GM12878 (cell line): ENCODE results near the gene OXCT1. TPM values are rescaled to one million over a fixed set of nuclear protein-coding genes. Genes with fewer than 3 reads are reported as not detected.

ENCODE experiments used
- ATAC-seq: fragments of 200-7000 bp; cut with Tn5 transposase; 3 replicates; pipeline ENCODE4 v1.9.1; 2020; ENCODE audit warnings: mild to moderate bottlenecking, moderate library complexity
- BruUV-seq: library from RNA; stranded (reverse); fragments of 400-500 nt; replicated peaks from 2 replicates; lab custom pipeline; 2021; lab: Mats Ljungman, UMichigan
- CTCF ChIA-PET: fragments of 300-600 bp; sonication (Branson Sonifier 250); formaldehyde crosslinking; extraction: SDS; loops from one replicate; lab custom pipeline; 2021; ENCODE audit warnings: inconsistent platforms; lab: Yijun Ruan, JAX
- POLR2A ChIA-PET: fragments of 350-600 bp; formaldehyde crosslinking; extraction: SDS; loops from one replicate; lab custom pipeline; 2021; ENCODE audit warnings: inconsistent platforms; lab: Charles Lee
- RAD21 ChIA-PET: fragments of 300-600 bp; sonication (Branson Sonifier 250); formaldehyde crosslinking; loops from one replicate; lab custom pipeline; 2023; ENCODE audit warnings: antibody characterized with exemption; ENCODE audit not compliant: unreplicated experiment; lab: Charles Lee
- SMC1A ChIA-PET: fragments of 300-600 bp; sonication (Branson Sonifier 250); formaldehyde crosslinking; loops from one replicate; lab custom pipeline; 2023; ENCODE audit not compliant: unreplicated experiment, uncharacterized antibody; lab: Charles Lee
- DNase-seq: peaks from one replicate; pipeline ENCODE4 v3.0.0-alpha.2; 2011; ENCODE audit warnings: low read depth, low spot score
- FAIRE-seq: peaks from 3 replicates; lab custom pipeline; 2011; peaks lifted over from hg19 to GRCh38; lab: Jason Lieb, UNC
- H2AFZ ChIP-seq: 2 replicates; pipeline ENCODE4 v1.6.0; 2011; ENCODE audit warnings: low read depth, low read length, control low read depth; ENCODE audit not compliant: control insufficient read depth
- H3K27ac ChIP-seq: 2 replicates; pipeline ENCODE4 v1.5.1; 2011; ENCODE audit warnings: control low read depth; ENCODE audit not compliant: control insufficient read depth, insufficient read depth
- H3K27me3 ChIP-seq, 2 experiments: replicated peaks in 1 of 2; 2 replicates each; pipeline versions ENCODE4 v1.6.0 to v1.6.1; 2011; ENCODE audit warnings: low read length in 1 of 2; ENCODE audit not compliant: control insufficient read depth in 2 of 2, insufficient read depth in 2 of 2
- H3K36me3 ChIP-seq, 2 experiments: 2 replicates each; pipeline ENCODE4 v1.5.1; 2011; ENCODE audit warnings: low read length in 1 of 2; ENCODE audit not compliant: control insufficient read depth in 2 of 2, insufficient read depth in 2 of 2
- H3K4me1 ChIP-seq: 2 replicates; pipeline ENCODE4 v1.6.1; 2011; ENCODE audit warnings: mild to moderate bottlenecking, low read length, moderate library complexity, mixed read lengths; ENCODE audit not compliant: control insufficient read depth, insufficient read depth
- H3K4me2 ChIP-seq: 2 replicates; pipeline ENCODE4 v1.6.0; 2011; ENCODE audit warnings: control low read depth; ENCODE audit not compliant: control insufficient read depth, insufficient read depth
- H3K4me3 ChIP-seq: fragments of 200-600 bp; sonication (generic); 2 replicates; pipeline ENCODE4 v1.5.1; 2016
- H3K79me2 ChIP-seq: 2 replicates; pipeline ENCODE4 v1.6.0; 2011; ENCODE audit warnings: low read length; ENCODE audit not compliant: control insufficient read depth, insufficient read depth
- H3K9ac ChIP-seq: 2 replicates; pipeline ENCODE4 v1.8.0; 2011; ENCODE audit warnings: low read length, control low read depth, mixed read lengths; ENCODE audit not compliant: control insufficient read depth, insufficient read depth
- H3K9me3 ChIP-seq: replicated peaks from 3 replicates; pipeline ENCODE4 v1.5.1; 2011; ENCODE audit warnings: mild to moderate bottlenecking, low read length; ENCODE audit not compliant: control insufficient read depth, insufficient read depth
- H4K20me1 ChIP-seq: 2 replicates; pipeline ENCODE4 v1.6.0; 2011; ENCODE audit not compliant: control insufficient read depth, insufficient read depth
- CREB1 ChIP-seq: IDR thresholded peaks from 2 replicates; pipeline ENCODE4 v1.6.1; 2012; ENCODE audit warnings: low read depth, mild to moderate bottlenecking, inconsistent platforms
- CREM ChIP-seq: IDR thresholded peaks from 2 replicates; pipeline ENCODE4 v1.6.1; 2014; ENCODE audit warnings: antibody characterized with exemption, low read depth
- DPF2 ChIP-seq: fragments of 450-650 bp; IDR thresholded peaks from 2 replicates; pipeline ENCODE4 v1.6.1; 2017; ENCODE audit warnings: mild to moderate bottlenecking
- EED ChIP-seq: sonication (generic); IDR thresholded peaks from 2 replicates; pipeline ENCODE4 v1.6.1; 2016; ENCODE audit warnings: antibody characterized with exemption, low read depth
- GATAD2B ChIP-seq: fragments of 450-650 bp; conservative IDR thresholded peaks from 2 replicates; pipeline ENCODE4 v1.6.1; 2017; ENCODE audit warnings: low read depth, mild to moderate bottlenecking, moderate library complexity
- IKZF1 ChIP-seq: fragments of 450-650 bp; conservative IDR thresholded peaks from 2 replicates; pipeline ENCODE4 v1.6.1; 2017; ENCODE audit warnings: antibody characterized with exemption, mild to moderate bottlenecking
- IKZF2 ChIP-seq, 2 experiments: fragments of 450-650 bp; IDR thresholded peaks; 2 replicates each; pipeline ENCODE4 v1.6.1; 2017; ENCODE audit warnings: mild to moderate bottlenecking in 2 of 2, moderate library complexity in 2 of 2
- IRF5 ChIP-seq: fragments of 450-650 bp; IDR thresholded peaks from 2 replicates; pipeline ENCODE4 v1.6.1; 2017; ENCODE audit warnings: borderline replicate concordance
- JUNB ChIP-seq: IDR thresholded peaks from 2 replicates; pipeline ENCODE4 v1.6.1; 2016; ENCODE audit warnings: antibody characterized with exemption, mild to moderate bottlenecking
- MTA2 ChIP-seq: fragments of 450-650 bp; IDR thresholded peaks from 2 replicates; pipeline ENCODE4 v1.6.1; 2016; ENCODE audit warnings: low read depth, mild to moderate bottlenecking, moderate library complexity
- NR2C2 ChIP-seq: IDR thresholded peaks from 2 replicates; pipeline ENCODE4 v1.6.1; 2011; ENCODE audit warnings: borderline replicate concordance, low read depth; ENCODE audit not compliant: control insufficient read depth, insufficient read length
- NR2F1 ChIP-seq: fragments of 450-650 bp; conservative IDR thresholded peaks from 2 replicates; pipeline ENCODE4 v1.6.1; 2017; ENCODE audit warnings: mild to moderate bottlenecking
- NRF1 ChIP-seq: conservative IDR thresholded peaks from 2 replicates; pipeline ENCODE4 v1.6.1; 2011; ENCODE audit warnings: mild to moderate bottlenecking, low read depth, low read length, improper control_type of control experiment
- PAX8 ChIP-seq: fragments of 450-650 bp; IDR thresholded peaks from 2 replicates; pipeline ENCODE4 v1.6.1; 2017; ENCODE audit warnings: mild to moderate bottlenecking, moderate library complexity
- POLR2AphosphoS5 ChIP-seq: IDR thresholded peaks from 2 replicates; pipeline ENCODE4 v1.6.1; 2011; ENCODE audit warnings: mild to moderate bottlenecking, low read length, inconsistent platforms
- RAD21 ChIP-seq: IDR thresholded peaks from 2 replicates; pipeline ENCODE4 v1.6.1; 2011; ENCODE audit warnings: mild to moderate bottlenecking, low read depth, low read length, moderate library complexity; ENCODE audit not compliant: insufficient read depth
- RCOR1 ChIP-seq: conservative IDR thresholded peaks from 2 replicates; pipeline ENCODE4 v1.6.1; 2012; ENCODE audit warnings: low read depth, low read length, improper control_type of control experiment
- SMAD1 ChIP-seq: fragments of 450-650 bp; IDR thresholded peaks from 2 replicates; pipeline ENCODE4 v1.6.1; 2018; ENCODE audit warnings: mild to moderate bottlenecking, low read depth; ENCODE audit not compliant: partially characterized antibody
- SMAD5 ChIP-seq: IDR thresholded peaks from 2 replicates; pipeline ENCODE4 v1.6.1; 2016; ENCODE audit warnings: antibody characterized with exemption, low read depth
- SPI1 ChIP-seq: IDR thresholded peaks from 2 replicates; pipeline ENCODE4 v1.6.1; 2011; ENCODE audit warnings: low read depth, mild to moderate bottlenecking, low read length, moderate library complexity, borderline replicate concordance; ENCODE audit not compliant: insufficient read depth
- ZNF274 ChIP-seq: IDR thresholded peaks from one replicate; pipeline ENCODE4 v1.8.0; 2011; ENCODE audit not compliant: insufficient read length, insufficient read depth
- ZZZ3 ChIP-seq: IDR thresholded peaks from 2 replicates; pipeline ENCODE4 v1.6.1; 2011; ENCODE audit warnings: low read depth; ENCODE audit not compliant: control insufficient read depth, insufficient read length
- WGBS: methylation state at CpG from one replicate; pipeline ENCODE4 v1.1.6; 2016; ENCODE audit warnings: low lambda C conversion rate; ENCODE audit not compliant: insufficient replicate concordance, insufficient coverage; ENCODE audit errors: missing lambda C conversion rate; 5-methylcytosine and 5-hydroxymethylcytosine counted together
- in situ Hi-C: fragments of 300-500 bp; cut with MboI; formaldehyde crosslinking; loops from 9 replicates; pipeline ENCODE4 v1.14.3; 2018; ENCODE audit warnings: mixed read lengths
- intact Hi-C: fragments of 100-400 bp; cut with micrococcal nuclease; formaldehyde crosslinking; loops from one replicate; pipeline ENCODE4 v1.14.2; 2022; ENCODE audit not compliant: unreplicated experiment
- polyA plus RNA-seq, 11 experiments: library from polyadenylated mRNA; depleted of rRNA in 4 of 11; unstranded in 6 of 11; stranded (reverse) in 5 of 11; fragments of >200 nt; fragmentation: Nextera tagmentation in 4 of 11; fragmentation: Illumina TruSeq in 1 of 11; extraction: Ambion mirVana in 4 of 11; extraction: Trizol in 1 of 11; gene quantifications; 1 replicate in 1 of 11; 2 replicates in 10 of 11; pipeline versions ENCODE4 v1.2.1 to v1.2.3, GENCODE V29; 2011 to 2016; ENCODE audit warnings: inconsistent platforms in 2 of 11, missing spikeins in 2 of 11, low read depth in 1 of 11
- total RNA-seq, 4 experiments: library from RNA; depleted of rRNA in 3 of 4; stranded (reverse); fragments of >200 nt in 3 of 4; fragmentation: Illumina TruSeq in 1 of 4; extraction: Trizol in 1 of 4; gene quantifications; 2 replicates each; pipeline versions ENCODE4 v1.2.1 to v1.2.3, GENCODE V29; 2013 to 2021
- TF ChIP-seq, protein P1 (sequence below): fragments of 450-650 bp; formaldehyde crosslinking; IDR thresholded peaks from 2 replicates; pipeline ENCODE4 v1.4.0; 2022; ENCODE audit warnings: mild to moderate bottlenecking, moderate library complexity

OXCT1 gene
- total and polyA plus RNA-seq, 10 of the 15 experiments (the other 5 are each of a cell fraction or from before 2014, with no cell fraction given) = 46.9 to 103 (median 70.5) TPM

GRCh38 chr5:41686767-41687166 lies 183.5 kb downstream of the OXCT1 start:
- FAIRE-seq (no peak), ATAC-seq (peak; percentile 54), DNase-seq (no peak)
- no TSS peak for BruUV-seq
- TF ChIP-seq ZNF274 (no peak), ZZZ3 (no peak), IKZF1 (peak; percentile 37; the same call in 1 of the 2 replicates), RCOR1 (no peak), SPI1 (peak; percentile 64), DPF2 (peak; percentile 19; the same call in 1 of the 2 replicates), POLR2AphosphoS5 (no peak), JUNB (peak; percentile 56), NR2F1 (no peak), MTA2 (no peak), PAX8 (no peak), IRF5 (no peak), SMAD5 (no peak), SMAD1 (no peak), GATAD2B (no peak), EED (no peak), NR2C2 (no peak), CREM (no peak), RAD21 (no peak), CREB1 (no peak), IKZF2 (IDR thresholded peaks at IDR 0.05) (peak in 1 of 2 experiments; percentile 23; a peak in 2 of 4 replicates), NRF1 (no peak)
- TF ChIP-seq, protein P1, sequence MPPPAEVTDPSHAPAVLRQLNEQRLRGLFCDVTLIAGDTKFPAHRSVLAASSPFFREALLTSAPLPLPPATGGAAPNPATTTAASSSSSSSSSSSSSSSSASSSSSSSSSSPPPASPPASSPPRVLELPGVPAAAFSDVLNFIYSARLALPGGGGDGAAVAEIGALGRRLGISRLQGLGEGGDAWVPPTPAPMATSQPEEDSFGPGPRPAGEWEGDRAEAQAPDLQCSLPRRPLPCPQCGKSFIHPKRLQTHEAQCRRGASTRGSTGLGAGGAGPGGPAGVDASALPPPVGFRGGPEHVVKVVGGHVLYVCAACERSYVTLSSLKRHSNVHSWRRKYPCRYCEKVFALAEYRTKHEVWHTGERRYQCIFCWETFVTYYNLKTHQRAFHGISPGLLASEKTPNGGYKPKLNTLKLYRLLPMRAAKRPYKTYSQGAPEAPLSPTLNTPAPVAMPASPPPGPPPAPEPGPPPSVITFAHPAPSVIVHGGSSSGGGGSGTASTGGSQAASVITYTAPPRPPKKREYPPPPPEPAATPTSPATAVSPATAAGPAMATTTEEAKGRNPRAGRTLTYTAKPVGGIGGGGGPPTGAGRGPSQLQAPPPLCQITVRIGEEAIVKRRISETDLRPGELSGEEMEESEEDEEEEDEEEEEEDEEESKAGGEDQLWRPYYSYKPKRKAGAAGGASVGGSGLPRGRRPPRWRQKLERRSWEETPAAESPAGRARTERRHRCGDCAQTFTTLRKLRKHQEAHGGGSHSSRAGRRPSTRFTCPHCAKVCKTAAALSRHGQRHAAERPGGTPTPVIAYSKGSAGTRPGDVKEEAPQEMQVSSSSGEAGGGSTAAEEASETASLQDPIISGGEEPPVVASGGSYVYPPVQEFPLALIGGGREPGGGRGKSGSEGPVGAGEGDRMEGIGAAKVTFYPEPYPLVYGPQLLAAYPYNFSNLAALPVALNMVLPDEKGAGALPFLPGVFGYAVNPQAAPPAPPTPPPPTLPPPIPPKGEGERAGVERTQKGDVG (CRISPR knock-in tag) = no peak
- H4K20me1 ChIP-seq = no peaks in the 10 kb centered on the region
- H3K4me2 ChIP-seq = no peak overlapping the region
- H3K79me2 ChIP-seq = no peaks in the 10 kb centered on the region
- SMC1A ChIA-PET = no interaction called here
- RAD21 ChIA-PET = no interaction called here
- no peak overlapping the region for H3K4me3 ChIP-seq
- CTCF ChIA-PET = no interaction called here
- in situ Hi-C loops (no loop called here), intact Hi-C loops (no loop called here)
- no peaks in the 10 kb centered on the region for H3K27me3 ChIP-seq
- no peak overlapping the region for H3K9ac ChIP-seq
- H3K4me1 ChIP-seq = no peaks in the 10 kb centered on the region
- no peak overlapping the region for H3K27ac ChIP-seq
- no peaks in the 10 kb centered on the region for H3K9me3 ChIP-seq
- no peaks in the 10 kb centered on the region for H3K36me3 ChIP-seq
- WGBS = 62% methylated on average over 2 of the region's 2 CpGs
- no peak overlapping the region for H2AFZ ChIP-seq
- POLR2A ChIA-PET = no interaction called here
